Keratinocyte (primary cell): ENCODE results near the gene ATG9B. TPM values are rescaled to one million over a fixed set of nuclear protein-coding genes. Genes with fewer than 3 reads are reported as not detected.
"Not testable (repeated sequence)": the region's sequence is repeated elsewhere in the genome, so short reads cannot be mapped to it uniquely, and the experiment has no call there.

ENCODE experiments used
- DNase-seq: peaks from one replicate; pipeline ENCODE4 v3.0.0-alpha.2; 2011; ENCODE audit warnings: low read depth, missing footprints, low spot score
- FAIRE-seq: peaks from 2 replicates; lab custom pipeline; 2011; peaks lifted over from hg19 to GRCh38; lab: Jason Lieb, UNC
- H2AFZ ChIP-seq: 2 replicates; pipeline ENCODE4 v1.6.0; 2012; ENCODE audit warnings: low read length, control low read depth, inconsistent platforms; ENCODE audit not compliant: control insufficient read depth
- H3K27ac ChIP-seq: 2 replicates; pipeline ENCODE4 v1.5.1; 2011; ENCODE audit warnings: low read length; ENCODE audit not compliant: control insufficient read depth, insufficient read depth
- H3K27me3 ChIP-seq: 3 replicates; pipeline ENCODE4 v1.6.0; 2011; ENCODE audit warnings: low read length; ENCODE audit not compliant: control insufficient read depth, insufficient read depth; ENCODE audit errors: extremely low read depth
- H3K36me3 ChIP-seq, 2 experiments: 2 replicates in 1 of 2; 3 replicates in 1 of 2; pipeline ENCODE4 v1.5.1; 2011; ENCODE audit warnings: low read length in 2 of 2, mild to moderate bottlenecking in 1 of 2; ENCODE audit not compliant: control insufficient read depth in 2 of 2, insufficient read depth in 2 of 2; ENCODE audit errors: extremely low read depth in 1 of 2
- H3K4me1 ChIP-seq: 3 replicates; pipeline ENCODE4 v1.5.1; 2011; ENCODE audit warnings: low read length; ENCODE audit not compliant: control insufficient read depth, insufficient read depth; ENCODE audit errors: extremely low read depth
- H3K4me2 ChIP-seq: 3 replicates; pipeline ENCODE4 v1.6.0; 2011; ENCODE audit warnings: low read depth, low read length; ENCODE audit not compliant: control insufficient read depth, insufficient read depth; ENCODE audit errors: extremely low read depth
- H3K4me3 ChIP-seq, 3 experiments: fragments of 200-600 bp in 1 of 3; sonication (generic) in 1 of 3; 2 replicates in 2 of 3; 3 replicates in 1 of 3; pipeline ENCODE4 v1.5.1; 2011 to 2016; ENCODE audit warnings: low read length in 3 of 3, mild to moderate bottlenecking in 3 of 3, control low read depth in 2 of 3, inconsistent platforms in 1 of 3, low read depth in 1 of 3, mixed read lengths in 1 of 3, mixed run types in 1 of 3, moderate library complexity in 1 of 3; ENCODE audit not compliant: control insufficient read depth in 2 of 3, insufficient read depth in 2 of 3; ENCODE audit errors: extremely low read depth in 1 of 3
- H3K79me2 ChIP-seq: 2 replicates; pipeline ENCODE4 v1.6.0; 2012; ENCODE audit warnings: low read length; ENCODE audit not compliant: control insufficient read depth, insufficient read depth
- H3K9ac ChIP-seq: 3 replicates; pipeline ENCODE4 v1.6.0; 2011; ENCODE audit warnings: low read length; ENCODE audit not compliant: control insufficient read depth, insufficient read depth; ENCODE audit errors: extremely low read depth
- H3K9me1 ChIP-seq: 3 replicates; pipeline ENCODE4 v1.6.0; 2011; ENCODE audit warnings: low read length; ENCODE audit not compliant: control insufficient read depth, insufficient read depth; ENCODE audit errors: extremely low read depth
- H3K9me3 ChIP-seq: 2 replicates; pipeline ENCODE4 v1.5.1; 2012; ENCODE audit warnings: low read depth, low read length; ENCODE audit not compliant: control insufficient read depth
- H4K20me1 ChIP-seq: 3 replicates; pipeline ENCODE4 v1.6.0; 2011; ENCODE audit warnings: low read length; ENCODE audit not compliant: control insufficient read depth, insufficient read depth; ENCODE audit errors: extremely low read depth
- CTCF ChIP-seq, 3 experiments: IDR thresholded peaks in 1 of 3; conservative IDR thresholded peaks in 1 of 3; optimal IDR thresholded peaks in 1 of 3; 2 replicates in 2 of 3; 3 replicates in 1 of 3; pipeline versions ENCODE3 to v1.5.1; 2011; ENCODE audit warnings: low read length in 3 of 3, mild to moderate bottlenecking in 3 of 3, moderate library complexity in 2 of 3, control low read depth in 1 of 3, inconsistent platforms in 1 of 3; ENCODE audit not compliant: insufficient read depth in 2 of 3; ENCODE audit errors: extremely low read depth in 1 of 3
- EZH2 ChIP-seq: IDR thresholded peaks from one replicate; pipeline ENCODE4 v1.6.1; 2012; ENCODE audit warnings: inconsistent platforms, mild to moderate bottlenecking, low read length, moderate library complexity
- dilution Hi-C: fragments of 300-500 bp; cut with MboI; formaldehyde crosslinking; loops from one replicate; pipeline ENCODE4 v1.7.0; 2020; ENCODE audit warnings: low sequenced_read_pairs; ENCODE audit not compliant: extremely low pct_ligation_motif_present
- polyA plus RNA-seq, 5 experiments: library from polyadenylated mRNA; depleted of rRNA in 3 of 5; stranded (reverse) in 3 of 5; stranded (forward) in 1 of 5; unstranded in 1 of 5; fragments of >200 nt; gene quantifications; 1 replicate in 1 of 5; 2 replicates in 3 of 5; 3 replicates in 1 of 5; pipeline versions ENCODE4 v1.2.1 to v1.2.3, GENCODE V29; 2011 to 2012; ENCODE audit warnings: missing spikeins in 2 of 5, low read depth in 1 of 5, low replicate concordance in 1 of 5

Gene ATG9B
- polyA plus RNA-seq, 1 donor (not counting 4 experiments of a cell fraction or from before 2014, with no cell fraction given): 0.12 TPM

GRCh38 chr7:151043959-151044358 lies 19.7 kb upstream of the ATG9B start:
- Histone ChIP-seq H3K36me3 (peaks cover 5 to 19% of the 10 kb centered on the region in 2 experiments), H3K9me1 (no peaks in the 10 kb centered on the region), H3K9ac (no peak overlapping the region), H3K9me3 (no peaks in the 10 kb centered on the region), H3K27me3 (no peaks in the 10 kb centered on the region), H3K4me1 (peaks cover 8% of the 10 kb centered on the region), H3K79me2 (no peaks in the 10 kb centered on the region), H4K20me1 (no peaks in the 10 kb centered on the region), H3K4me2 (no peak overlapping the region), H3K27ac (no peak overlapping the region), H3K4me3 (no peak overlapping the region), H2AFZ (no peak overlapping the region)
- DNase-seq (no peak), FAIRE-seq (no peak)
- dilution Hi-C loops: no loop called here
- TF ChIP-seq CTCF (optimal IDR thresholded peaks at IDR 0.05 in 1 of 3, IDR thresholded peaks at IDR 0.05 in 1 of 3, conservative IDR thresholded peaks at IDR 0.05 in 1 of 3; ENCODE audit: extremely low read depth in 1 of 3, insufficient read depth in 2 of 3, low read length in 3 of 3): no peak
- TF ChIP-seq EZH2: no peak

GRCh38 chr7:151043449-151043848 lies 19.2 kb upstream of the ATG9B start:
- H3K4me2 ChIP-seq, H3K9ac ChIP-seq, DNase-seq, H3K79me2 ChIP-seq, dilution Hi-C loops, H2AFZ ChIP-seq, H3K27me3 ChIP-seq, FAIRE-seq, H3K9me3 ChIP-seq, H3K9me1 ChIP-seq, H3K27ac ChIP-seq, H3K4me3 ChIP-seq, H4K20me1 ChIP-seq: not testable (repeated sequence)
- H3K4me1 ChIP-seq: peaks cover 11% of the 10 kb centered on the region
- H3K36me3 ChIP-seq: peaks cover 5 to 19% of the 10 kb centered on the region in 2 experiments
